Ovary (tissue), 3 donors: Measurements from ENCODE around the gene PDE4D.

Experiments
- POLR2A ChIP-seq: fragments of 450-650 bp; IDR thresholded peaks from one replicate; pipeline ENCODE4 v1.6.1; 2017; ENCODE audit warnings: antibody characterized with exemption, mild to moderate bottlenecking, moderate library complexity
- TF ChIP-seq, protein P1 (sequence below), 3 donors: fragments of 450-650 bp in 2 of 3; fragments of 200-600 bp in 1 of 3; IDR thresholded peaks; one replicate each; pipeline versions ENCODE4 v1.5.1 to v1.8.0; 2016 to 2022; ENCODE audit warnings: antibody characterized with exemption in 3 of 3, mild to moderate bottlenecking in 1 of 3
- donor health status: DM: no; HTN: no; CAD: no.

DNA sequence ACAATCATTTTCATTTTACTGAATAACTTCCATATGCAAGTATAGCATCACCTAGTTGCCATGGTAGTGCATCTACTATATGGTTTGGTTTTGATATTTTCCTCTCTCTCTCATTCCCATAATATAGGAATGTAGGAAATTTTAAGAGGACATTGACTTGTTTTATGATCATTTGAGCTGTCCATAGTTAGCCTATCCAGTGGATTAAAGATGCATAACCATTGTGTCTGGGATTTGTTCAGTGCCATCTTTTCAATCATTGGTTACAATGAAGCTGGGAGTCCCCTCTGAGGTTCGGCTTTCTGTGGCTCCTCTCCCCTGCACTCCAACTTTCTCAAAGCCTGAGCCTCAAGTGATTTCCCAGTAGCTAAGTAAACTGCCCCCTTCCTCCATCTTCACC lies 852.2 kb downstream of the PDE4D start:
- TF ChIP-seq, protein P1, sequence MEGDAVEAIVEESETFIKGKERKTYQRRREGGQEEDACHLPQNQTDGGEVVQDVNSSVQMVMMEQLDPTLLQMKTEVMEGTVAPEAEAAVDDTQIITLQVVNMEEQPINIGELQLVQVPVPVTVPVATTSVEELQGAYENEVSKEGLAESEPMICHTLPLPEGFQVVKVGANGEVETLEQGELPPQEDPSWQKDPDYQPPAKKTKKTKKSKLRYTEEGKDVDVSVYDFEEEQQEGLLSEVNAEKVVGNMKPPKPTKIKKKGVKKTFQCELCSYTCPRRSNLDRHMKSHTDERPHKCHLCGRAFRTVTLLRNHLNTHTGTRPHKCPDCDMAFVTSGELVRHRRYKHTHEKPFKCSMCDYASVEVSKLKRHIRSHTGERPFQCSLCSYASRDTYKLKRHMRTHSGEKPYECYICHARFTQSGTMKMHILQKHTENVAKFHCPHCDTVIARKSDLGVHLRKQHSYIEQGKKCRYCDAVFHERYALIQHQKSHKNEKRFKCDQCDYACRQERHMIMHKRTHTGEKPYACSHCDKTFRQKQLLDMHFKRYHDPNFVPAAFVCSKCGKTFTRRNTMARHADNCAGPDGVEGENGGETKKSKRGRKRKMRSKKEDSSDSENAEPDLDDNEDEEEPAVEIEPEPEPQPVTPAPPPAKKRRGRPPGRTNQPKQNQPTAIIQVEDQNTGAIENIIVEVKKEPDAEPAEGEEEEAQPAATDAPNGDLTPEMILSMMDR (IDR thresholded peaks at IDR 0.05) = no peak
- no peak for TF ChIP-seq POLR2A
